Cardiac fibroblast (primary cell): ENCODE data around the gene CAMTA1.

Experiments used
- DNase-seq, 2 donors: peaks; one replicate each; pipeline versions ENCODE4 v3.0.0 to v3.0.0-alpha.2; 2010; ENCODE audit warnings: low read depth in 2 of 2
- H3K4me3 ChIP-seq, 2 donors: replicated peaks in 1 of 2; 1 replicate in 1 of 2; 2 replicates in 1 of 2; pipeline ENCODE4 v1.5.1; 2011; ENCODE audit warnings: low read depth in 2 of 2, low read length in 2 of 2, mild to moderate bottlenecking in 2 of 2, moderate library complexity in 1 of 2
- CTCF ChIP-seq: IDR thresholded peaks from one replicate; pipeline ENCODE4 v1.5.1; 2011; ENCODE audit warnings: low read depth, mild to moderate bottlenecking, low read length, inconsistent platforms

The CAMTA1 gene

DNA sequence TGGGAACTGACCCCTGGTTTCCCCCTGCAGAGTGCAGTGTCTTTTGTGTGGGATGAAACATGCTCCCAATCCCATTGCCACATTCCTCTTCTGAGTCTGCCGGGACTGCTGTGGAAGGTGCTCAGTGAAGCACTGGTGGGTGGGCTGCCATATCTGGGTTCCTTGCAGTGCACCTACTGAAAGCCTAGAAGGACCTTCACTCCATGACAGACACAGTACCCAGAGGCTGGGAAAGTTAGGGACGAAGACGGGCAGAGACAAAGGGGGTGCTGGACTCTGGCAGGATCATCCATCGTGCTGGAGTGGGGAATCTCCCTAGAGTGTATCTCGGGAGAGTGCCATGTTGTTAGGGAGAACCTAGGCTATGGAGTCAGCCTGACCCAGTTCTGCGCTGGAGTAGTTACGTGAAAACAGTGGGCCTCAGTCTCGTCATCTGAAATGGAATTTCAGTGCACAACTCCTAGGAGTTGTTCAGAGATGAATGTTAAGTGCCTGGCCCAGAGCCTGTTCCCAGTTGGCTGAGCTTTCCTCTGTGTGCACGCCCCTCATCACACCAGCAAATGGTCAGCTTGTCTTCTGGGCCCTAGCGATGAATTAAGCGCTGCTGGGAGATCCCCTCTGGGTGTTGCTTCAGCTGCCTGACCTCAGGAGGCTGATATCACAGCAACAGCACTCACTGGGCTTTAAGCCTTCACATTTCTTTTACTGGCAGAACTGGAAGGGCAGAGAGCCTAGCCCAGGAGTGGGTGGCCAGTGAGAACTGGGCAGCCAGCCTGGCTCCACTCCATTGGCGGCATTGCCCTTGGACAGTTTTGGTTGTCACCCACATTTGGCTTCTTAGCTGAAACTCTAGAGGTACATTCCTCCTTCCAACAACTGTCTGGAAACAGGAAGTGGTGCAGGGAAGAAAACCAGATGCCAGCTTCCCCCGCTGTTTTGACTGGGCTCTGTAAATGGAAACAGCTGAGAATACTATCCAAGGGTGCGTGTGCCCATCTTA is 506.0 kb downstream of the CAMTA1 start:
- no peak overlapping the region for H3K4me3 ChIP-seq
- no peak for TF ChIP-seq CTCF
- DNase-seq: peak; percentile 43 to 77

- DNase-seq: no peak
- no peak overlapping the region for H3K4me3 ChIP-seq
- no peak for TF ChIP-seq CTCF
Observed at GRCh38 chr1:7292036-7292681, 506.9 kb downstream of the CAMTA1 start.

DNA sequence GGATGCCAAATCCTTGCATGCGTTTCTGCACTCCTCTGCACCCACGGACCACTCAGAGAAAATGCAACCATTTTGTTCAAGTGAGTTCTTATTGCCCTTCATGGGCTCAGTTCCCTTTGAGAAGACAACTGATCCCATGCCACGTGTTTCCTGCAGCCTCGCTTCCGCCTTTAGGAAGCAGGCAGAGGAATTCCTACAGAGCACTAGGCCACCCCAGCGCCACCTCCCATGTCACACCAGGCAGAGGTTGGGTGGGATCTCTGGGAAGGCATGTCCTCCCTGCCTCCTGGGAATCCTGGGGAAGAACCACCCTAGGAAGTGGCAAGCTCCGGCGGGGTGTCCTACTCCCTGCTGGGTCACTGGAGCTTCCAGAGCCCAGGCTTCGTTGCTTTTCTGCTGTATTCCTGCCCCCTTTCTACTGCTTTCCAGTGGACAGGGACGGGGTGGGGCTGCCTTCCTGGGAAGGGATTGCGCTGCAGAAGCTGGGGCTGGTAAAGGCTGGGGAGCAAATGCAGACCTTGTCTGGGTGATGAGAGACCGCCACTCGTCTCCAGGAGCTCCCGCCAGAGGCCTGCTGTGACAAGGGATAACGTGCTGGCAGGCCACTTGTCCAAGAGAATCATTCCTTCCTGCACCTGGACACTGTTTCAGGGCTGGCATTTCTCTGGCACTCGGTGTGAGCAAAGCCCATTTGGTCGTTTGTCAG is 507.6 kb downstream of the CAMTA1 start:
- DNase-seq: no peak
- no peak overlapping the region for H3K4me3 ChIP-seq
- no peak for TF ChIP-seq CTCF

- TF ChIP-seq CTCF: no peak
- no peak for DNase-seq
- H3K4me3 ChIP-seq: no peak overlapping the region
Observed at GRCh38 chr1:7293702-7294629, 508.7 kb downstream of the CAMTA1 start.

GRCh38 chr1:7294636-7295035 is 509.4 kb downstream of the CAMTA1 start:
- H3K4me3 ChIP-seq: no peak overlapping the region
- TF ChIP-seq CTCF: no peak
- no peak for DNase-seq

DNA sequence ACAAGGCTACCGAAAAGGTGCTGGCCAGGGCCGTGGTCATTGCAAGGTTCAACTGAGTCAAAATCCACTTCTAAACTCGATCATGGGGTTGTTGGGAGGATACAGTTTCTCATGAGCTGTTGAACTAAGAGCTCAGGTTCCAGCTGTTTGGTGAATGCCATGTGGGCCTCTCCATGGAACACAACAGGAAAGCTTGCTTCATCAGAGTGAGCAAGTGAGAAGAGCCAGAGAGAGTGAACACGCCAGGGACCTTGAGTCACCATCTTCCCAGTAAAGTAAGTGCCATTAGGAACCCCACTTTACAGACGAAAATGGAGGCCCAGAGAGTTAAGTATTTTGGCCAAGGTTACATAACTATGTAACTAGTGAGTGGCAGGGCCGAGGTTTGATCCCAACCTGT is 510.7 kb downstream of the CAMTA1 start:
- no peak for TF ChIP-seq CTCF
- H3K4me3 ChIP-seq: no peak overlapping the region
- DNase-seq: peak; percentile 8 to 52
